KMS-11 (cell line): ENCODE measurements around the gene VPS54.

ENCODE experiments used
- H2AFZ ChIP-seq: fragments of 200-600 bp; sonication (generic); 2 replicates; pipeline ENCODE4 v1.6.1; 2016; ENCODE audit warnings: antibody characterized with exemption, mixed run types, low read depth
- H3K27ac ChIP-seq: fragments of 200-600 bp; sonication (generic); 2 replicates; pipeline ENCODE4 v1.6.1; 2016; ENCODE audit warnings: mild to moderate bottlenecking, mixed run types
- H3K27me3 ChIP-seq: fragments of 200-600 bp; sonication (generic); 2 replicates; pipeline ENCODE4 v1.6.1; 2017; ENCODE audit warnings: mild to moderate bottlenecking, low read depth, mixed run types, moderate library complexity; ENCODE audit not compliant: insufficient read depth
- H3K36me3 ChIP-seq: fragments of 200-600 bp; sonication (generic); 2 replicates; pipeline ENCODE4 v1.6.1; 2017; ENCODE audit warnings: mild to moderate bottlenecking, mixed run types; ENCODE audit not compliant: insufficient read depth
- H3K4me1 ChIP-seq: fragments of 200-600 bp; sonication (generic); 2 replicates; pipeline ENCODE4 v1.6.1; 2016; ENCODE audit warnings: mild to moderate bottlenecking, low read depth, mixed run types; ENCODE audit not compliant: poor library complexity, severe bottlenecking
- H3K4me2 ChIP-seq: fragments of 200-600 bp; sonication (generic); 2 replicates; pipeline ENCODE4 v1.7.0; 2016; ENCODE audit warnings: mild to moderate bottlenecking, mixed run types
- H3K4me3 ChIP-seq: fragments of 200-600 bp; sonication (generic); IDR thresholded peaks from 2 replicates; pipeline ENCODE4 v1.6.1; 2017; ENCODE audit warnings: low read depth, low read length, mixed read lengths; ENCODE audit not compliant: insufficient read depth
- H3K79me2 ChIP-seq: fragments of 200-600 bp; sonication (generic); 2 replicates; pipeline ENCODE4 v1.6.1; 2016; ENCODE audit warnings: low read depth, mixed run types; ENCODE audit not compliant: insufficient read depth
- H3K9ac ChIP-seq: fragments of 200-600 bp; sonication (generic); 2 replicates; pipeline ENCODE4 v1.6.1; 2016; ENCODE audit warnings: mild to moderate bottlenecking, mixed run types
- H4K20me1 ChIP-seq: fragments of 200-600 bp; sonication (generic); 2 replicates; pipeline ENCODE4 v1.6.1; 2016; ENCODE audit warnings: mild to moderate bottlenecking, mixed run types; ENCODE audit not compliant: insufficient read depth
- TF ChIP-seq, protein P1 (sequence below): fragments of 200-600 bp; sonication (generic); conservative IDR thresholded peaks from 2 replicates; pipeline ENCODE4 v1.6.1; 2017; ENCODE audit warnings: low read depth, mild to moderate bottlenecking, antibody characterized with exemption, low read length, moderate library complexity, mixed read lengths

Gene VPS54, protein sequence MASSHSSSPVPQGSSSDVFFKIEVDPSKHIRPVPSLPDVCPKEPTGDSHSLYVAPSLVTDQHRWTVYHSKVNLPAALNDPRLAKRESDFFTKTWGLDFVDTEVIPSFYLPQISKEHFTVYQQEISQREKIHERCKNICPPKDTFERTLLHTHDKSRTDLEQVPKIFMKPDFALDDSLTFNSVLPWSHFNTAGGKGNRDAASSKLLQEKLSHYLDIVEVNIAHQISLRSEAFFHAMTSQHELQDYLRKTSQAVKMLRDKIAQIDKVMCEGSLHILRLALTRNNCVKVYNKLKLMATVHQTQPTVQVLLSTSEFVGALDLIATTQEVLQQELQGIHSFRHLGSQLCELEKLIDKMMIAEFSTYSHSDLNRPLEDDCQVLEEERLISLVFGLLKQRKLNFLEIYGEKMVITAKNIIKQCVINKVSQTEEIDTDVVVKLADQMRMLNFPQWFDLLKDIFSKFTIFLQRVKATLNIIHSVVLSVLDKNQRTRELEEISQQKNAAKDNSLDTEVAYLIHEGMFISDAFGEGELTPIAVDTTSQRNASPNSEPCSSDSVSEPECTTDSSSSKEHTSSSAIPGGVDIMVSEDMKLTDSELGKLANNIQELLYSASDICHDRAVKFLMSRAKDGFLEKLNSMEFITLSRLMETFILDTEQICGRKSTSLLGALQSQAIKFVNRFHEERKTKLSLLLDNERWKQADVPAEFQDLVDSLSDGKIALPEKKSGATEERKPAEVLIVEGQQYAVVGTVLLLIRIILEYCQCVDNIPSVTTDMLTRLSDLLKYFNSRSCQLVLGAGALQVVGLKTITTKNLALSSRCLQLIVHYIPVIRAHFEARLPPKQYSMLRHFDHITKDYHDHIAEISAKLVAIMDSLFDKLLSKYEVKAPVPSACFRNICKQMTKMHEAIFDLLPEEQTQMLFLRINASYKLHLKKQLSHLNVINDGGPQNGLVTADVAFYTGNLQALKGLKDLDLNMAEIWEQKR

GRCh38 chr2:64019083-64019974 is at the start of gene VPS54:
TSS of gene VPS54 (minus strand) at chr2:64019428. CDS start at chr2:63983999, 35,429 bp downstream.
- H3K27me3 ChIP-seq: no peaks in the 10 kb centered on the region
- H3K9ac ChIP-seq: peak within 1 kb of the TSS; percentile 63
- peak within 1 kb of the TSS; percentile 79 for H3K4me2 ChIP-seq
- H4K20me1 ChIP-seq: no peaks in the 10 kb centered on the region
- peak within 1 kb of the TSS; percentile 71 for H2AFZ ChIP-seq
- peaks cover 43% of the 10 kb centered on the region for H3K79me2 ChIP-seq
- peak within 1 kb of the TSS; percentile 47 for H3K4me3 ChIP-seq
- peak within 1 kb of the TSS; percentile 73 for H3K27ac ChIP-seq
- peaks cover 70% of the 10 kb centered on the region for H3K4me1 ChIP-seq
- TF ChIP-seq, protein P1, sequence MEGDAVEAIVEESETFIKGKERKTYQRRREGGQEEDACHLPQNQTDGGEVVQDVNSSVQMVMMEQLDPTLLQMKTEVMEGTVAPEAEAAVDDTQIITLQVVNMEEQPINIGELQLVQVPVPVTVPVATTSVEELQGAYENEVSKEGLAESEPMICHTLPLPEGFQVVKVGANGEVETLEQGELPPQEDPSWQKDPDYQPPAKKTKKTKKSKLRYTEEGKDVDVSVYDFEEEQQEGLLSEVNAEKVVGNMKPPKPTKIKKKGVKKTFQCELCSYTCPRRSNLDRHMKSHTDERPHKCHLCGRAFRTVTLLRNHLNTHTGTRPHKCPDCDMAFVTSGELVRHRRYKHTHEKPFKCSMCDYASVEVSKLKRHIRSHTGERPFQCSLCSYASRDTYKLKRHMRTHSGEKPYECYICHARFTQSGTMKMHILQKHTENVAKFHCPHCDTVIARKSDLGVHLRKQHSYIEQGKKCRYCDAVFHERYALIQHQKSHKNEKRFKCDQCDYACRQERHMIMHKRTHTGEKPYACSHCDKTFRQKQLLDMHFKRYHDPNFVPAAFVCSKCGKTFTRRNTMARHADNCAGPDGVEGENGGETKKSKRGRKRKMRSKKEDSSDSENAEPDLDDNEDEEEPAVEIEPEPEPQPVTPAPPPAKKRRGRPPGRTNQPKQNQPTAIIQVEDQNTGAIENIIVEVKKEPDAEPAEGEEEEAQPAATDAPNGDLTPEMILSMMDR: no peak
- no peaks in the 10 kb centered on the region for H3K36me3 ChIP-seq

DNA sequence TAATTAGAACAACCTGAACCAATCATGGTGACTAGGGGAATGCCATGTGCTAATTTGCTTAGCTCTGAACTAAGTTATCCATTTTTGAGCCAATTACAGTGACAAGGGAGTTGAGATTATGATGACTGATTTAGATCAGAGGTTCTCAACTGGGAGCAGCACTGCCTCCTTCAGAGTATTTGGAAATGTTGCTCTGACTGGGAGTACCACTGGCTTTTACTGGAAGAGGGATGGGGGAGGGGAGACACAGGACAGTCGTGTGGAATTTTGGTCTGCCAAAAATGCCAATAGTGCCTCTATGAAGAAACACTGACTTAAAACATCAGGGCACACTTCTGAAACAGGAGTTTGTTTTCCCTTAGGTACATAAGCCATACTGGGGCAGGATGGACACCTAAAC is 48.1 kb upstream of the VPS54 start:
- Histone ChIP-seq H3K4me1 (peaks cover 22% of the 10 kb centered on the region), H3K4me3 (no peak overlapping the region), H3K4me2 (no peak overlapping the region), H3K27me3 (no peaks in the 10 kb centered on the region), H3K9ac (no peak overlapping the region), H3K36me3 (no peaks in the 10 kb centered on the region), H3K79me2 (no peaks in the 10 kb centered on the region), H2AFZ (no peak overlapping the region), H4K20me1 (no peaks in the 10 kb centered on the region), H3K27ac (no peak overlapping the region)
- TF ChIP-seq, protein P1: no peak

- H3K79me2 ChIP-seq: no peaks in the 10 kb centered on the region
- no peak overlapping the region for H3K4me3 ChIP-seq
- peaks cover 32% of the 10 kb centered on the region for H3K4me1 ChIP-seq
- H3K27ac ChIP-seq: no peak overlapping the region
- H3K9ac ChIP-seq: no peak overlapping the region
- no peak overlapping the region for H3K4me2 ChIP-seq
- H3K27me3 ChIP-seq: no peaks in the 10 kb centered on the region
- H4K20me1 ChIP-seq: no peaks in the 10 kb centered on the region
- TF ChIP-seq, protein P1: no peak
- H2AFZ ChIP-seq: no peak overlapping the region
- no peaks in the 10 kb centered on the region for H3K36me3 ChIP-seq
These were observed 46.3 kb upstream of the VPS54 start for GRCh38 chr2:64065516-64065915.

GRCh38 chr2:64063924-64064331 is 44.7 kb upstream of the VPS54 start:
- H4K20me1 ChIP-seq: no peaks in the 10 kb centered on the region
- H3K4me3 ChIP-seq: no peak overlapping the region
- H3K4me1 ChIP-seq: peaks cover 32% of the 10 kb centered on the region
- peak overlapping the region; percentile 22; the same call in 1 of the 2 replicates for H3K27ac ChIP-seq
- no peaks in the 10 kb centered on the region for H3K79me2 ChIP-seq
- TF ChIP-seq, protein P1: no peak
- no peaks in the 10 kb centered on the region for H3K27me3 ChIP-seq
- no peaks in the 10 kb centered on the region for H3K36me3 ChIP-seq
- H3K4me2 ChIP-seq: no peak overlapping the region
- no peak overlapping the region for H3K9ac ChIP-seq
- H2AFZ ChIP-seq: no peak overlapping the region
